ENCODE measurements around the gene HPSE2.

Gene HPSE2

DNA sequence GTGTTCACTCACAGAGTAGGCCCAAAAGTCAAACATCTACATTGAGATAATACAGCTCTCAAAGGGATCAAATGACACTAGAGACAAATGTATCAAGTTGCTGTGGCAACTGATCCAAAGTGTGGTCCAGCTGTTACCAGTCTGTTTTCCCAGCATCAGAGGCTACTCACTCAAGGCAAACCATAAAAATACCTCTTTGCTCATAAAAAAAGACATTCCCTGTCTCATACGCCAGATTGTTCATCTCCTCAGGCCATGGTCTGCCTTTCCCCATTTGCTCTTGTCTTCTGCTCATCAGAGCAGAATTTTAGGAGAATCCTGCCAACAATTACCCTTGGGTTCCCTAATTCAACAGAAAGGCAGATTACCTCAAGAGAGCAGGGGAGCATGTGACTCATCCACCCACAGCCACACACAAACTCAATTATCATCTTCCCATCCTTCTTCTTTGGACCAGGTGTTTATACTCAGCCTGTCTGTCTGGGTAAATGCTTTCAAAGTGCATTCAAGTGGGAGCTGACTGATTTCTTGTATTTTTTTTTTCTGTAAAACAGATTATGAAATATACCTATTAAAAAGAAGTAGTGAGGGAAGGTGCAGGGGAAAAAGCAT is 562.4 kb downstream of the HPSE2 start:
- peak overlapping the region; percentile 64 to 87 (median 80) for H3K27ac Mint-ChIP-seq
- H3K4me1 Mint-ChIP-seq = peaks cover 26% of the 10 kb centered on the region
- no peak overlapping the region for H3K4me3 Mint-ChIP-seq
- no peaks in the 10 kb centered on the region for H3K27me3 Mint-ChIP-seq (ENCODE audit: low read depth)
- TF ChIP-seq, protein P1, sequence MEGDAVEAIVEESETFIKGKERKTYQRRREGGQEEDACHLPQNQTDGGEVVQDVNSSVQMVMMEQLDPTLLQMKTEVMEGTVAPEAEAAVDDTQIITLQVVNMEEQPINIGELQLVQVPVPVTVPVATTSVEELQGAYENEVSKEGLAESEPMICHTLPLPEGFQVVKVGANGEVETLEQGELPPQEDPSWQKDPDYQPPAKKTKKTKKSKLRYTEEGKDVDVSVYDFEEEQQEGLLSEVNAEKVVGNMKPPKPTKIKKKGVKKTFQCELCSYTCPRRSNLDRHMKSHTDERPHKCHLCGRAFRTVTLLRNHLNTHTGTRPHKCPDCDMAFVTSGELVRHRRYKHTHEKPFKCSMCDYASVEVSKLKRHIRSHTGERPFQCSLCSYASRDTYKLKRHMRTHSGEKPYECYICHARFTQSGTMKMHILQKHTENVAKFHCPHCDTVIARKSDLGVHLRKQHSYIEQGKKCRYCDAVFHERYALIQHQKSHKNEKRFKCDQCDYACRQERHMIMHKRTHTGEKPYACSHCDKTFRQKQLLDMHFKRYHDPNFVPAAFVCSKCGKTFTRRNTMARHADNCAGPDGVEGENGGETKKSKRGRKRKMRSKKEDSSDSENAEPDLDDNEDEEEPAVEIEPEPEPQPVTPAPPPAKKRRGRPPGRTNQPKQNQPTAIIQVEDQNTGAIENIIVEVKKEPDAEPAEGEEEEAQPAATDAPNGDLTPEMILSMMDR (IDR thresholded peaks at IDR 0.05; ENCODE audit: unreplicated experiment in 3 of 3) = no peak
- H3K36me3 Mint-ChIP-seq (ENCODE audit: low read depth) = no peaks in the 10 kb centered on the region
- H3K9me3 Mint-ChIP-seq = peaks cover 14% of the 10 kb centered on the region

- H3K27ac Mint-ChIP-seq = no peak overlapping the region
- TF ChIP-seq, protein P1 (IDR thresholded peaks at IDR 0.05; ENCODE audit: unreplicated experiment in 3 of 3) = no peak
- H3K27me3 Mint-ChIP-seq (ENCODE audit: low read depth) = no peaks in the 10 kb centered on the region
- no peak overlapping the region for H3K4me3 Mint-ChIP-seq
- H3K36me3 Mint-ChIP-seq (ENCODE audit: low read depth) = peaks cover 10% of the 10 kb centered on the region
- no peaks in the 10 kb centered on the region for H3K4me1 Mint-ChIP-seq
- peaks cover 48% of the 10 kb centered on the region for H3K9me3 Mint-ChIP-seq
Observed at GRCh38 chr10:98667081-98667480, 568.6 kb downstream of the HPSE2 start.

- H3K27ac Mint-ChIP-seq = no peak overlapping the region
- peaks cover 10% of the 10 kb centered on the region for H3K36me3 Mint-ChIP-seq (ENCODE audit: low read depth)
Observed at GRCh38 chr10:98666276-98666675, 569.4 kb downstream of the HPSE2 start.

DNA sequence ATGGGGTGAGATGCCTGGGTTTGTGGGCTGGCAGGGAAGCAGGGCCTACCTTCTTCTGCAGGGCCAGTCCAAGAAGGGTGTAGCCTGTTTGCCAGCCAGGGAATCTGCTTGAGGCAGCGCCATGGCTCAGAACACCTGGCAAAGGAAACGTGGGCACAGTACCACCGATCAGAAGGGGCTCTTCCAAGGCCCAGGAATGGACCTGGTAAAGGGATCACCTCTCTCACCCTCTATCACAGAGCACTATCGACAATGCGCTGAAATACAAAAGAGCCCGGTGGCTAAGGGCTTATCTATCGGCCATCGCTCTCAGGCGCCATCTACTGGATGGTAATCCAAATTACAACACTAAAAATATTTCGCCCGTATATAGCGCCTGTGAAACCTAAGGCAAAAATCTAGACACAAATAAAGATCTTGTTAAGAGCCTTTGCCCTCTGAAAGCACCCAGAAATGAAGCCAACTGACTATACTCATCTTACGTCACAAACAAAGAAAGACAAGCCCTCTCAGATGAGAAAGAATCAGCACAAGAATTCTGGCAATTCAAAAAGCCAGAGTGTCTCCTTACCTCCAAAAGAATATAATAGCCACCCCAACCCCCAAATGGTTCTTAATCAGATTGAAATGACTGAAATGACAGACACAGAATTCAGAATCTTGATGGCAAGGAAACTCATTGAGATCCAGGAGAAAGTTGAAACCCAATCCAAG is 571.2 kb downstream of the HPSE2 start:
- H3K4me1 Mint-ChIP-seq = no peaks in the 10 kb centered on the region
- no peak overlapping the region for H3K4me3 Mint-ChIP-seq
- H3K36me3 Mint-ChIP-seq (ENCODE audit: low read depth) = peaks cover 10% of the 10 kb centered on the region
- no peak overlapping the region for H3K27ac Mint-ChIP-seq
- peaks cover 40% of the 10 kb centered on the region for H3K9me3 Mint-ChIP-seq
- no peaks in the 10 kb centered on the region for H3K27me3 Mint-ChIP-seq (ENCODE audit: low read depth)
- TF ChIP-seq, protein P1 (IDR thresholded peaks at IDR 0.05; ENCODE audit: unreplicated experiment in 3 of 3) = peak in 2 of 3 experiments; percentile 20 to 27

More at GRCh38 chr10:98666276-98666675, 569.4 kb downstream of the HPSE2 start:
- no peaks in the 10 kb centered on the region for H3K4me1 Mint-ChIP-seq
- no peak overlapping the region for H3K4me3 Mint-ChIP-seq
- no peaks in the 10 kb centered on the region for H3K27me3 Mint-ChIP-seq (ENCODE audit: low read depth)
- peaks cover 47% of the 10 kb centered on the region for H3K9me3 Mint-ChIP-seq
- TF ChIP-seq, protein P1 (IDR thresholded peaks at IDR 0.05; ENCODE audit: unreplicated experiment in 3 of 3) = no peak

GRCh38 chr10:98659951-98660350 is 575.7 kb downstream of the HPSE2 start:
- H3K4me3 Mint-ChIP-seq = no peak overlapping the region
- H3K36me3 Mint-ChIP-seq (ENCODE audit: low read depth) = peaks cover 7% of the 10 kb centered on the region
- no peaks in the 10 kb centered on the region for H3K27me3 Mint-ChIP-seq (ENCODE audit: low read depth)
- H3K9me3 Mint-ChIP-seq = peaks cover 11% of the 10 kb centered on the region
- no peaks in the 10 kb centered on the region for H3K4me1 Mint-ChIP-seq
- TF ChIP-seq, protein P1 (IDR thresholded peaks at IDR 0.05; ENCODE audit: unreplicated experiment in 3 of 3) = no peak
- no peak overlapping the region for H3K27ac Mint-ChIP-seq
